ENCODE measurements around the gene SLC12A7.

The SLC12A7 gene

DNA sequence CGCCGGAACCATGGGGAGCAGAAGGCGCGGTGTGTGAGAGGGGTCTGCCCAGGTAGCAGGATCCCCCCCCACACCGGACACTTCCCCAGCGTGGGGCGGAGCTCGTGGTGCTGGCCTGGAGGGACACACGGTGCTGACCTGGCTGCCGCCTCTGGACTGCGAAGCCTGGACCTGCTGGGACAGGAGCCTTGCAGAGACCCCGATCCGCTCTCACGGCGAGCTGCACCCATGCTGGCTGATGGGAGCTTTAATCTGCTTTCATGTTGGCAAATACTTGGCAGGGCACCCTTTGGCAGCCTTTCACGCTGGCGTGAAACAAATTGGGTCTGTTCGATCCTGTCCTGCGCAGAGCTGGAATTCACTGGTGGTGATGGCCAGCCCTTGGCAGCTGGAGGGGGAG lies 95.8 kb downstream of the SLC12A7 start:
- no peak overlapping the region for H3K4me2 ChIP-seq (ENCODE audit: low read depth, low read length, poor library complexity, severe bottlenecking)
- no peaks in the 10 kb centered on the region; the same call in 1 of the 2 replicates for H3K36me3 ChIP-seq (ENCODE audit: insufficient read depth, low read length)
- H2AFZ ChIP-seq (ENCODE audit: low read length): no peak overlapping the region
- H3K9me2 ChIP-seq (replicated peaks; ENCODE audit: low read depth, low read length): no peaks in the 10 kb centered on the region
- H3K27me3 ChIP-seq (ENCODE audit: insufficient read depth, low read length, poor library complexity, severe bottlenecking): no peaks in the 10 kb centered on the region
- TF ChIP-seq, protein P1, sequence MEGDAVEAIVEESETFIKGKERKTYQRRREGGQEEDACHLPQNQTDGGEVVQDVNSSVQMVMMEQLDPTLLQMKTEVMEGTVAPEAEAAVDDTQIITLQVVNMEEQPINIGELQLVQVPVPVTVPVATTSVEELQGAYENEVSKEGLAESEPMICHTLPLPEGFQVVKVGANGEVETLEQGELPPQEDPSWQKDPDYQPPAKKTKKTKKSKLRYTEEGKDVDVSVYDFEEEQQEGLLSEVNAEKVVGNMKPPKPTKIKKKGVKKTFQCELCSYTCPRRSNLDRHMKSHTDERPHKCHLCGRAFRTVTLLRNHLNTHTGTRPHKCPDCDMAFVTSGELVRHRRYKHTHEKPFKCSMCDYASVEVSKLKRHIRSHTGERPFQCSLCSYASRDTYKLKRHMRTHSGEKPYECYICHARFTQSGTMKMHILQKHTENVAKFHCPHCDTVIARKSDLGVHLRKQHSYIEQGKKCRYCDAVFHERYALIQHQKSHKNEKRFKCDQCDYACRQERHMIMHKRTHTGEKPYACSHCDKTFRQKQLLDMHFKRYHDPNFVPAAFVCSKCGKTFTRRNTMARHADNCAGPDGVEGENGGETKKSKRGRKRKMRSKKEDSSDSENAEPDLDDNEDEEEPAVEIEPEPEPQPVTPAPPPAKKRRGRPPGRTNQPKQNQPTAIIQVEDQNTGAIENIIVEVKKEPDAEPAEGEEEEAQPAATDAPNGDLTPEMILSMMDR (conservative IDR thresholded peaks at IDR 0.05; ENCODE audit: low read length): no peak
- TF ChIP-seq EZH2phosphoT487 (IDR thresholded peaks at IDR 0.05; ENCODE audit: borderline replicate concordance): no peak
- H3K9ac ChIP-seq (ENCODE audit: low read depth, low read length, poor library complexity, severe bottlenecking): no peak overlapping the region
- H3K9me3 ChIP-seq (ENCODE audit: insufficient read depth, low read depth, low read length): no peaks in the 10 kb centered on the region
- H4K20me1 ChIP-seq (ENCODE audit: insufficient read depth, low read length, poor library complexity, severe bottlenecking): peaks cover 21% of the 10 kb centered on the region
- H3K4me1 ChIP-seq (ENCODE audit: insufficient read depth, low read length, poor library complexity, severe bottlenecking): peaks cover 4% of the 10 kb centered on the region
- H3K4me3 ChIP-seq (ENCODE audit: low read length, poor library complexity, severe bottlenecking): no peak overlapping the region
- no peaks in the 10 kb centered on the region for H3F3A ChIP-seq (ENCODE audit: low read depth)
- H3K79me2 ChIP-seq (ENCODE audit: insufficient read depth, low read length): peaks cover 33% of the 10 kb centered on the region

DNA sequence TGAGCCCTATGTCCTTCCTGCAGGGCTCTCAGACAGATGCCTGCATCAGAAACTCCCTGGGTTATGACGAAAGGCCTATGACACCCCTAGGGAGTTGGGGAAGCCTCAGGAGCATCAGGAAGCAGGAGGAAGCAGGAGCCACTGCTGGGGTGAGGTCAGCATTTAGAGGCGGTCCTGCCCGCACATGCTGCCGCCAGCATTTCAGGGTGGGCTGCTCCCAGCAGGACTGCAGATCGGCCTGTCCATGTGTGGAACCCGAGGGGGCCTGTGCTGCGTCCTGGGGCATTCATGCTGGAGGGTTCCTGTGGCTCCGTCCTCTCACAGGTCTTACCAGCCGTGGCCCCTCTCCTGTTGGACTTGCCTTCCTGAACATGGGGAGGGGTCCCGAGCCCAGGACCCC lies 96.4 kb downstream of the SLC12A7 start:
- peaks cover 9% of the 10 kb centered on the region for H3K4me1 ChIP-seq (ENCODE audit: insufficient read depth, low read length, poor library complexity, severe bottlenecking)
- peaks cover 39% of the 10 kb centered on the region for H3K79me2 ChIP-seq (ENCODE audit: insufficient read depth, low read length)
- no peak overlapping the region for H3K9ac ChIP-seq (ENCODE audit: low read depth, low read length, poor library complexity, severe bottlenecking)
- TF ChIP-seq, protein P1 (conservative IDR thresholded peaks at IDR 0.05; ENCODE audit: low read length): no peak
- no peak for TF ChIP-seq EZH2phosphoT487 (IDR thresholded peaks at IDR 0.05; ENCODE audit: borderline replicate concordance)
- no peaks in the 10 kb centered on the region for H3K27me3 ChIP-seq (ENCODE audit: insufficient read depth, low read length, poor library complexity, severe bottlenecking)
- no peaks in the 10 kb centered on the region for H3K9me2 ChIP-seq (replicated peaks; ENCODE audit: low read depth, low read length)
- H3K36me3 ChIP-seq (ENCODE audit: insufficient read depth, low read length): no peaks in the 10 kb centered on the region; the same call in 1 of the 2 replicates
- no peak overlapping the region for H3K4me3 ChIP-seq (ENCODE audit: low read length, poor library complexity, severe bottlenecking)
- H3K4me2 ChIP-seq (ENCODE audit: low read depth, low read length, poor library complexity, severe bottlenecking): no peak overlapping the region
- H3F3A ChIP-seq (ENCODE audit: low read depth): no peaks in the 10 kb centered on the region
- no peaks in the 10 kb centered on the region for H3K9me3 ChIP-seq (ENCODE audit: insufficient read depth, low read depth, low read length)
- H4K20me1 ChIP-seq (ENCODE audit: insufficient read depth, low read length, poor library complexity, severe bottlenecking): peaks cover 26% of the 10 kb centered on the region
- H2AFZ ChIP-seq (ENCODE audit: low read length): no peak overlapping the region

DNA sequence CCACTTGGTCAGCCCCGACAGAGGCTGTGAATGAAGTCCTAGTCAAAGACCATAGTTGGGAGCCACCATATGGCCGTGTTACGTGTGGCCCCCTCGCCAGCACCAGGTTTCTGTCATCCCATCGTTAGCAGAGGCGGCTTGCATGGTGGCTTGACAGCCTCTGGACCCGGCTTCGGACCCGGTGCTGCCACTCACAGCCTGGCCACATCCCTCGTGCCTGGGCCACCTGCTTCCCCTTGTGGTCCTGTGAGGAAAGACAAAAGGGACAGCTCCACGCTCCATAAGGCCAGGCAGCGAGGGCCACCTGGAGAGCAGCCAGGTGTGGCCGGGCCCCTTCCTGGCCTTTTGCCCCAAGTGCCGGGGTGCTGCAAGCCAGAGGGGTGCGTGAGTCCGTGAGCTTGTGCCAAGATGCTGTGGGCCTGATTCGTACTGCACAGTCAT lies 97.1 kb downstream of the SLC12A7 start:
- Histone ChIP-seq H3K27me3 (ENCODE audit: insufficient read depth, low read length, poor library complexity, severe bottlenecking) (no peaks in the 10 kb centered on the region), H3K9ac (ENCODE audit: low read depth, low read length, poor library complexity, severe bottlenecking) (no peak overlapping the region), H4K20me1 (ENCODE audit: insufficient read depth, low read length, poor library complexity, severe bottlenecking) (peaks cover 29% of the 10 kb centered on the region), H3K79me2 (ENCODE audit: insufficient read depth, low read length) (peaks cover 46% of the 10 kb centered on the region), H3K9me2 (replicated peaks; ENCODE audit: low read depth, low read length) (no peaks in the 10 kb centered on the region), H3K4me1 (ENCODE audit: insufficient read depth, low read length, poor library complexity, severe bottlenecking) (peaks cover 16% of the 10 kb centered on the region), H3F3A (ENCODE audit: low read depth) (no peaks in the 10 kb centered on the region), H3K9me3 (ENCODE audit: insufficient read depth, low read depth, low read length) (no peaks in the 10 kb centered on the region), H3K4me2 (ENCODE audit: low read depth, low read length, poor library complexity, severe bottlenecking) (no peak overlapping the region), H2AFZ (ENCODE audit: low read length) (no peak overlapping the region), H3K36me3 (ENCODE audit: insufficient read depth, low read length) (no peaks in the 10 kb centered on the region; the same call in 1 of the 2 replicates), H3K4me3 (ENCODE audit: low read length, poor library complexity, severe bottlenecking) (no peak overlapping the region)
- TF ChIP-seq, protein P1 (conservative IDR thresholded peaks at IDR 0.05; ENCODE audit: low read length): no peak
- TF ChIP-seq EZH2phosphoT487 (IDR thresholded peaks at IDR 0.05; ENCODE audit: borderline replicate concordance): no peak

Data from Loucy (cell line).